HepG2 (cell line): ENCODE data around the gene ZFPL1. TPM values are rescaled to one million over a fixed set of nuclear protein-coding genes. Genes with fewer than 3 reads are reported as not detected.

ENCODE experiments used
- HDAC6 ChIP-seq: fragments of 200-600 bp; sonication (generic); IDR thresholded peaks from 2 replicates; pipeline ENCODE4 v1.7.0; 2017; ENCODE audit warnings: mild to moderate bottlenecking, antibody characterized with exemption, low read length, low read depth
- KDM1A ChIP-seq: IDR thresholded peaks from 2 replicates; pipeline ENCODE4 v1.6.1; 2016; ENCODE audit warnings: missing compliant biosample characterization
- MAX ChIP-seq: IDR thresholded peaks from 2 replicates; pipeline ENCODE4 v1.6.1; 2012; ENCODE audit warnings: inconsistent platforms
- MTA1 ChIP-seq: sonication (generic); formaldehyde crosslinking; IDR thresholded peaks from 2 replicates; pipeline ENCODE4 v1.4.0; 2020; ENCODE audit warnings: missing genetic modification reagents, mild to moderate bottlenecking, borderline replicate concordance
- NONO ChIP-seq, 2 experiments: fragments of 450-650 bp in 1 of 2; sonication (generic) in 1 of 2; formaldehyde crosslinking in 1 of 2; IDR thresholded peaks in 1 of 2; conservative IDR thresholded peaks in 1 of 2; 2 replicates each; pipeline versions ENCODE4 v1.6.1 to v1.8.0; 2017 to 2022; ENCODE audit warnings: mild to moderate bottlenecking in 1 of 2, missing genetic modification reagents in 1 of 2, moderate library complexity in 1 of 2
- RARA ChIP-seq: IDR thresholded peaks from 2 replicates; pipeline ENCODE4 v1.6.1; 2016; ENCODE audit warnings: missing genetic modification reagents, missing compliant biosample characterization
- RNF219 ChIP-seq: sonication (generic); formaldehyde crosslinking; IDR thresholded peaks from 2 replicates; pipeline ENCODE4 v1.5.0; 2020; ENCODE audit warnings: mild to moderate bottlenecking, missing genetic modification reagents
- TARDBP ChIP-seq: sonication (generic); formaldehyde crosslinking; IDR thresholded peaks from 2 replicates; pipeline ENCODE4 v1.8.0; 2022; ENCODE audit warnings: mild to moderate bottlenecking, missing genetic modification reagents
- ZBTB43 ChIP-seq: sonication (generic); formaldehyde crosslinking; conservative IDR thresholded peaks from 2 replicates; pipeline ENCODE4 v1.4.0; 2020; ENCODE audit warnings: missing genetic modification reagents
- ZBTB7B ChIP-seq: sonication (generic); formaldehyde crosslinking; IDR thresholded peaks from 2 replicates; pipeline ENCODE4 v1.4.0; 2020; ENCODE audit warnings: missing genetic modification reagents
- ZNF20 ChIP-seq: sonication (generic); formaldehyde crosslinking; IDR thresholded peaks from 2 replicates; pipeline ENCODE4 v1.4.0; 2020; ENCODE audit warnings: mild to moderate bottlenecking, moderate library complexity, missing genetic modification reagents
- ZNF367 ChIP-seq: sonication (generic); formaldehyde crosslinking; IDR thresholded peaks from 2 replicates; pipeline ENCODE4 v1.4.0; 2020; ENCODE audit warnings: missing genetic modification reagents, borderline replicate concordance
- ZNF687 ChIP-seq: sonication (generic); formaldehyde crosslinking; IDR thresholded peaks from 2 replicates; pipeline ENCODE4 v1.5.1; 2020; ENCODE audit warnings: mild to moderate bottlenecking, missing genetic modification reagents, moderate library complexity
- ZNF749 ChIP-seq: sonication (generic); formaldehyde crosslinking; IDR thresholded peaks from 2 replicates; pipeline ENCODE4 v1.8.0; 2022; ENCODE audit warnings: mild to moderate bottlenecking, missing genetic modification reagents, moderate library complexity, borderline replicate concordance
- polyA plus RNA-seq, 8 experiments: library from polyadenylated mRNA; depleted of rRNA in 3 of 8; stranded (reverse) in 7 of 8; unstranded in 1 of 8; fragments of >200 nt; fragmentation: Illumina TruSeq in 4 of 8; extraction: Trizol in 4 of 8; gene quantifications; 2 replicates each; pipeline versions ENCODE4 v1.2.1 to v1.2.3, GENCODE V29; 2011 to 2016; ENCODE audit warnings: low read depth in 4 of 8, missing spikeins in 1 of 8, mixed read lengths in 1 of 8; ENCODE audit not compliant: insufficient read depth in 1 of 8
- total RNA-seq, 5 experiments: library from RNA; depleted of rRNA; stranded (reverse); fragments of >200 nt; fragmentation: Illumina TruSeq; extraction: Trizol; gene quantifications; 2 replicates each; pipeline ENCODE4 v1.2.3, GENCODE V29; 2016; ENCODE audit warnings: low read depth in 1 of 5
- TF ChIP-seq, protein P1 (sequence below): sonication (generic); formaldehyde crosslinking; IDR thresholded peaks from 2 replicates; pipeline ENCODE4 v1.5.0; 2020; ENCODE audit warnings: mild to moderate bottlenecking, missing genetic modification reagents
- TF ChIP-seq, protein P2 (sequence below): sonication (generic); formaldehyde crosslinking; IDR thresholded peaks from 2 replicates; pipeline ENCODE4 v1.4.0; 2020; ENCODE audit warnings: missing genetic modification reagents, low read depth, mild to moderate bottlenecking, borderline replicate concordance

Gene ZFPL1
- total and polyA plus RNA-seq, 2 of the 13 experiments (the other 11 are each of a cell fraction or from before 2014, with no cell fraction given) = 32.2 to 56.0 TPM

- TF ChIP-seq, protein P1, sequence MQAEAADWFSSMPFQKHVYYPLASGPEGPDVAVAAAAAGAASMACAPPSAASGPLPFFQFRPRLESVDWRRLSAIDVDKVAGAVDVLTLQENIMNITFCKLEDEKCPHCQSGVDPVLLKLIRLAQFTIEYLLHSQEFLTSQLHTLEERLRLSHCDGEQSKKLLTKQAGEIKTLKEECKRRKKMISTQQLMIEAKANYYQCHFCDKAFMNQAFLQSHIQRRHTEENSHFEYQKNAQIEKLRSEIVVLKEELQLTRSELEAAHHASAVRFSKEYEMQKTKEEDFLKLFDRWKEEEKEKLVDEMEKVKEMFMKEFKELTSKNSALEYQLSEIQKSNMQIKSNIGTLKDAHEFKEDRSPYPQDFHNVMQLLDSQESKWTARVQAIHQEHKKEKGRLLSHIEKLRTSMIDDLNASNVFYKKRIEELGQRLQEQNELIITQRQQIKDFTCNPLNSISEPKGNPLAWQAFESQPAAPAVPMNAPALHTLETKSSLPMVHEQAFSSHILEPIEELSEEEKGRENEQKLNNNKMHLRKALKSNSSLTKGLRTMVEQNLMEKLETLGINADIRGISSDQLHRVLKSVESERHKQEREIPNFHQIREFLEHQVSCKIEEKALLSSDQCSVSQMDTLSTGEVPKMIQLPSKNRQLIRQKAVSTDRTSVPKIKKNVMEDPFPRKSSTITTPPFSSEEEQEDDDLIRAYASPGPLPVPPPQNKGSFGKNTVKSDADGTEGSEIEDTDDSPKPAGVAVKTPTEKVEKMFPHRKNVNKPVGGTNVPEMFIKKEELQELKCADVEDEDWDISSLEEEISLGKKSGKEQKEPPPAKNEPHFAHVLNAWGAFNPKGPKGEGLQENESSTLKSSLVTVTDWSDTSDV (CRISPR knock-in tag) = no peak
- no peak for TF ChIP-seq KDM1A (CRISPR knock-in tag)
- no peak for TF ChIP-seq ZBTB43 (CRISPR knock-in tag)
- TF ChIP-seq HDAC6 = 0 out of 2 replicates have a peak, but pooled peaks have one; percentile 59
- TF ChIP-seq, protein P2, sequence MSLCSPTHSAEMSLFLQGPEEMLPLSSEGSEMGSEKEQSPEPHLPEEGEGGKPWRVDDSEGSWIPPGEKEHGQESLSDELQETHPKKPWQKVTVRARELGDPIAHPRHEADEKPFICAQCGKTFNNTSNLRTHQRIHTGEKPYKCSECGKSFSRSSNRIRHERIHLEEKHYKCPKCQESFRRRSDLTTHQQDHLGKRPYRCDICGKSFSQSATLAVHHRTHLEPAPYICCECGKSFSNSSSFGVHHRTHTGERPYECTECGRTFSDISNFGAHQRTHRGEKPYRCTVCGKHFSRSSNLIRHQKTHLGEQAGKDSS (CRISPR knock-in tag) = peak; percentile 54; the same call in 1 of the 2 replicates
- no peak for TF ChIP-seq MTA1 (CRISPR knock-in tag)
- TF ChIP-seq TARDBP (CRISPR knock-in tag) = peak; percentile 57; the same call in 1 of the 2 replicates
- TF ChIP-seq MAX = no peak; the same call in 1 of the 2 replicates
- TF ChIP-seq ZNF749 (CRISPR knock-in tag) = peak; percentile 81
- no peak for TF ChIP-seq ZNF367 (CRISPR knock-in tag)
- TF ChIP-seq ZBTB7B = no peak
- peak; percentile 50 for TF ChIP-seq ZNF687 (CRISPR knock-in tag)
- peak; percentile 64; the same call in 1 of the 2 replicates for TF ChIP-seq ZNF20 (CRISPR knock-in tag)
- no peak for TF ChIP-seq NONO (IDR thresholded peaks at IDR 0.05)
- peak; percentile 69 for TF ChIP-seq NONO (CRISPR knock-in tag; conservative IDR thresholded peaks at IDR 0.05)
- TF ChIP-seq RARA (CRISPR knock-in tag) = 0 out of 2 replicates have a peak, but pooled peaks have one; percentile 12
- TF ChIP-seq RNF219 (CRISPR knock-in tag) = no peak
Measured at GRCh38 chr11:65111744-65112545, 27.9 kb downstream of the ZFPL1 start, which contains the start of gene TM7SF2 (continued).
